ENCODE results near the gene DOCK7. TPM values are rescaled to one million over a fixed set of nuclear protein-coding genes. Genes with fewer than 3 reads are reported as not detected.

The DOCK7 gene
- total and polyA plus RNA-seq, 8 donors, result 33.1 to 53.8 (median 44.0) TPM

- Histone ChIP-seq H3K4me3 (no peak overlapping the region), H3K9me3 (no peaks in the 10 kb centered on the region), H3K27me3 (no peaks in the 10 kb centered on the region), H3K27ac (no peak overlapping the region), H3K4me1 (no peaks in the 10 kb centered on the region), H3K36me3 (no peaks in the 10 kb centered on the region)
- ATAC-seq (no peak), DNase-seq (no peak)
- TF ChIP-seq CTCF (IDR thresholded peaks at IDR 0.05), result no peak
- intact Hi-C loops (cut with DNase I), result no loop called here
These were observed 261.4 kb downstream of the DOCK7 start for GRCh38 chr1:62426794-62427193.

DNA sequence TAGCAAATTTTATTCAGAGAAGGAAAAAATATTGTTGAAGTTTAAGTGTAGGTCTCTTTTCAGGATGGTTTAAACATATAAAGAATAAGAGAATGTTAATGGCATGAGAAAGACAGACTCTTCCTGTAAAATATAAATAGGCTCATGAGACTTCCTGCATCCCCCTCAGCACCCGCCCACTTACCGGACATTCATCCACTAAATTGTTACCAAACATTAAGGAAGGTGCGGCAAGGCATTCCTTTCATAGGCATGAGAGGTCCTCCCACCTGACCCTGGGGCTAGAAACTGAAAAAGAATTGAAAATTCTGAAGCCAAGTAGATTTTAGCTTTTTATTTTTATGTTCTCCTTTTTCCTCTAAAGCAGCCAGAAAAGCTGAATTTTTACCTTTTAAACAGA, 261.9 kb downstream of the DOCK7 start:
- no peak for DNase-seq
- Histone ChIP-seq H3K4me1 (no peaks in the 10 kb centered on the region), H3K9me3 (no peaks in the 10 kb centered on the region), H3K27ac (no peak overlapping the region), H3K27me3 (no peaks in the 10 kb centered on the region), H3K36me3 (no peaks in the 10 kb centered on the region), H3K4me3 (no peak overlapping the region)
- TF ChIP-seq CTCF (IDR thresholded peaks at IDR 0.05), result no peak
- no peak for ATAC-seq
- intact Hi-C loops (cut with DNase I), result no loop called here

DNA sequence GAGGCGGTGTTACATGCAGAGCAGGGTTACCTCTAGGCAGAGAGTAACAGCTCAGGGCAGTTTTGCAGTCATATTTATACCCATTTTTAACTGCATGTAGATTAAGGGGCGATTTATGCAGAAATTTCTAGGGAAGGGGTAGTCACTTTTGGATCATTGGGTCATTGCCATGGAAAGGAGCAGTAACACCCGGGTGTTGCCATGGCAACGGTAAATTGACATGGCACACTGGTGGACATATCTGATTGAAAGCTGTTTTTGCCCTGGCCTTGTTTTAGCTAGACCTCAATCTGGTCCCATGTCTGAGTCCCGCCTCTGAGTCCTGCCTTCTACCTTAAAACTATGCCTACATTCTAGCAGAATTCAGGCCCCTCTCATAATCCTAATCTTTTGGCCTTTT, 263.1 kb downstream of the DOCK7 start:
- Histone ChIP-seq H3K27ac (no peak overlapping the region), H3K4me3 (no peak overlapping the region), H3K27me3 (no peaks in the 10 kb centered on the region), H3K4me1 (no peaks in the 10 kb centered on the region), H3K36me3 (no peaks in the 10 kb centered on the region), H3K9me3 (no peaks in the 10 kb centered on the region)
- ATAC-seq (no peak), DNase-seq (no peak)
- intact Hi-C loops (cut with DNase I), result no loop called here
- no peak for TF ChIP-seq CTCF (IDR thresholded peaks at IDR 0.05)

- Histone ChIP-seq H3K4me1 (no peaks in the 10 kb centered on the region), H3K9me3 (no peaks in the 10 kb centered on the region), H3K36me3 (no peaks in the 10 kb centered on the region), H3K27ac (no peak overlapping the region), H3K4me3 (no peak overlapping the region), H3K27me3 (no peaks in the 10 kb centered on the region)
- no peak for TF ChIP-seq CTCF (IDR thresholded peaks at IDR 0.05)
- intact Hi-C loops (cut with DNase I), result no loop called here
- no peak for ATAC-seq
- no peak for DNase-seq
These were observed 263.8 kb downstream of the DOCK7 start for GRCh38 chr1:62424411-62424810.

- Histone ChIP-seq H3K27me3 (no peaks in the 10 kb centered on the region), H3K4me1 (no peaks in the 10 kb centered on the region), H3K27ac (no peak overlapping the region), H3K4me3 (no peak overlapping the region), H3K9me3 (no peaks in the 10 kb centered on the region), H3K36me3 (no peaks in the 10 kb centered on the region)
- TF ChIP-seq CTCF (IDR thresholded peaks at IDR 0.05), result no peak
- intact Hi-C loops (cut with DNase I), result no loop called here
- ATAC-seq (no peak), DNase-seq (no peak)
These were observed 264.5 kb downstream of the DOCK7 start for GRCh38 chr1:62423580-62424242.

All from left lung (tissue), 10 donors.